GM12878 (cell line): ENCODE measurements around the gene TOX4. TPM values are rescaled to one million over a fixed set of nuclear protein-coding genes. Genes with fewer than 3 reads are reported as not detected.

Source experiments
- ATF7 ChIP-seq: fragments of 450-650 bp; IDR thresholded peaks from 2 replicates; pipeline ENCODE4 v1.6.1; 2016; ENCODE audit warnings: low read depth, mild to moderate bottlenecking
- BHLHE40 ChIP-seq, 2 experiments: fragments of 450-650 bp in 1 of 2; IDR thresholded peaks; 2 replicates each; pipeline ENCODE4 v1.6.1; 2011 to 2017; ENCODE audit warnings: low read depth in 2 of 2, borderline replicate concordance in 1 of 2, improper control_type of control experiment in 1 of 2, low read length in 1 of 2, mild to moderate bottlenecking in 1 of 2
- GABPA ChIP-seq: IDR thresholded peaks from 2 replicates; pipeline ENCODE4 v1.6.1; 2014; ENCODE audit warnings: antibody characterized with exemption, low read depth, mild to moderate bottlenecking, inconsistent platforms
- HDGF ChIP-seq: fragments of 450-650 bp; IDR thresholded peaks from 2 replicates; pipeline ENCODE4 v1.6.1; 2016; ENCODE audit warnings: antibody characterized with exemption
- JUNB ChIP-seq: IDR thresholded peaks from 2 replicates; pipeline ENCODE4 v1.6.1; 2016; ENCODE audit warnings: antibody characterized with exemption, mild to moderate bottlenecking
- JUND ChIP-seq: IDR thresholded peaks from 2 replicates; pipeline ENCODE4 v1.6.1; 2012; ENCODE audit warnings: low read depth, mild to moderate bottlenecking, low read length, improper control_type of control experiment, moderate library complexity
- KDM1A ChIP-seq: fragments of 200-600 bp; sonication (generic); IDR thresholded peaks from 2 replicates; pipeline ENCODE4 v1.6.1; 2016; ENCODE audit warnings: borderline replicate concordance
- MEF2B ChIP-seq: fragments of 450-650 bp; IDR thresholded peaks from 2 replicates; pipeline ENCODE4 v1.6.1; 2018; ENCODE audit warnings: mild to moderate bottlenecking, moderate library complexity; ENCODE audit not compliant: partially characterized antibody, poor library complexity, severe bottlenecking
- MYC ChIP-seq: IDR thresholded peaks from 2 replicates; pipeline ENCODE4 v1.6.1; 2011; ENCODE audit warnings: mild to moderate bottlenecking, low read length, moderate library complexity, inconsistent platforms; ENCODE audit not compliant: insufficient read depth, insufficient replicate concordance, insufficient read length, severe bottlenecking
- NBN ChIP-seq: fragments of 450-650 bp; IDR thresholded peaks from 2 replicates; pipeline ENCODE4 v1.6.1; 2016
- NFIC ChIP-seq: IDR thresholded peaks from 2 replicates; pipeline ENCODE4 v1.6.1; 2012; ENCODE audit warnings: low read depth, mild to moderate bottlenecking, inconsistent platforms, low read length, moderate library complexity
- NFYB ChIP-seq: IDR thresholded peaks from 2 replicates; pipeline ENCODE4 v1.6.1; 2011; ENCODE audit warnings: low read depth, mild to moderate bottlenecking, low read length, improper control_type of control experiment, moderate library complexity; ENCODE audit not compliant: insufficient read depth
- NR2F1 ChIP-seq: fragments of 450-650 bp; conservative IDR thresholded peaks from 2 replicates; pipeline ENCODE4 v1.6.1; 2017; ENCODE audit warnings: mild to moderate bottlenecking
- PAX8 ChIP-seq: fragments of 450-650 bp; IDR thresholded peaks from 2 replicates; pipeline ENCODE4 v1.6.1; 2017; ENCODE audit warnings: mild to moderate bottlenecking, moderate library complexity
- PML ChIP-seq: IDR thresholded peaks from 2 replicates; pipeline ENCODE4 v1.6.1; 2012; ENCODE audit warnings: low read length, inconsistent platforms
- POLR2AphosphoS5 ChIP-seq: IDR thresholded peaks from 2 replicates; pipeline ENCODE4 v1.6.1; 2011; ENCODE audit warnings: mild to moderate bottlenecking, low read length, inconsistent platforms
- RELA ChIP-seq: fragments of 450-650 bp; IDR thresholded peaks from 2 replicates; pipeline ENCODE4 v1.8.0; 2014; ENCODE audit warnings: borderline replicate concordance; ENCODE audit not compliant: partially characterized antibody
- RUNX3 ChIP-seq: IDR thresholded peaks from 2 replicates; pipeline ENCODE4 v1.6.1; 2012; ENCODE audit warnings: low read length, inconsistent platforms
- TCF3 ChIP-seq: IDR thresholded peaks from 2 replicates; pipeline ENCODE4 v1.6.1; 2012; ENCODE audit warnings: low read depth, mild to moderate bottlenecking, low read length, borderline replicate concordance; ENCODE audit not compliant: insufficient read depth
- ZBTB4 ChIP-seq: fragments of 450-650 bp; formaldehyde crosslinking; IDR thresholded peaks from 2 replicates; pipeline ENCODE4 v1.4.0; 2022; ENCODE audit warnings: mild to moderate bottlenecking, moderate library complexity
- ZNF207 ChIP-seq: fragments of 450-650 bp; IDR thresholded peaks from 2 replicates; pipeline ENCODE4 v1.6.1; 2014; ENCODE audit warnings: antibody characterized with exemption, mild to moderate bottlenecking, borderline replicate concordance
- polyA plus RNA-seq, 11 experiments: library from polyadenylated mRNA; depleted of rRNA in 4 of 11; unstranded in 6 of 11; stranded (reverse) in 5 of 11; fragments of >200 nt; fragmentation: Nextera tagmentation in 4 of 11; fragmentation: Illumina TruSeq in 1 of 11; extraction: Ambion mirVana in 4 of 11; extraction: Trizol in 1 of 11; gene quantifications; 1 replicate in 1 of 11; 2 replicates in 10 of 11; pipeline versions ENCODE4 v1.2.1 to v1.2.3, GENCODE V29; 2011 to 2016; ENCODE audit warnings: inconsistent platforms in 2 of 11, missing spikeins in 2 of 11, low read depth in 1 of 11
- total RNA-seq, 4 experiments: library from RNA; depleted of rRNA in 3 of 4; stranded (reverse); fragments of >200 nt in 3 of 4; fragmentation: Illumina TruSeq in 1 of 4; extraction: Trizol in 1 of 4; gene quantifications; 2 replicates each; pipeline versions ENCODE4 v1.2.1 to v1.2.3, GENCODE V29; 2013 to 2021
- TF ChIP-seq, protein P1 (sequence below): fragments of 450-650 bp; IDR thresholded peaks from 2 replicates; pipeline ENCODE4 v1.6.1; 2017; ENCODE audit warnings: mild to moderate bottlenecking, moderate library complexity
- TF ChIP-seq, protein P2 (sequence below): fragments of 450-650 bp; IDR thresholded peaks from 2 replicates; pipeline ENCODE4 v1.6.1; 2017; ENCODE audit warnings: low read depth, mild to moderate bottlenecking, moderate library complexity

Gene TOX4
- total and polyA plus RNA-seq, 10 of the 15 experiments (the other 5 are each of a cell fraction or from before 2014, with no cell fraction given) = 18.4 to 113 (median 55.2) TPM

- TF ChIP-seq, protein P1, sequence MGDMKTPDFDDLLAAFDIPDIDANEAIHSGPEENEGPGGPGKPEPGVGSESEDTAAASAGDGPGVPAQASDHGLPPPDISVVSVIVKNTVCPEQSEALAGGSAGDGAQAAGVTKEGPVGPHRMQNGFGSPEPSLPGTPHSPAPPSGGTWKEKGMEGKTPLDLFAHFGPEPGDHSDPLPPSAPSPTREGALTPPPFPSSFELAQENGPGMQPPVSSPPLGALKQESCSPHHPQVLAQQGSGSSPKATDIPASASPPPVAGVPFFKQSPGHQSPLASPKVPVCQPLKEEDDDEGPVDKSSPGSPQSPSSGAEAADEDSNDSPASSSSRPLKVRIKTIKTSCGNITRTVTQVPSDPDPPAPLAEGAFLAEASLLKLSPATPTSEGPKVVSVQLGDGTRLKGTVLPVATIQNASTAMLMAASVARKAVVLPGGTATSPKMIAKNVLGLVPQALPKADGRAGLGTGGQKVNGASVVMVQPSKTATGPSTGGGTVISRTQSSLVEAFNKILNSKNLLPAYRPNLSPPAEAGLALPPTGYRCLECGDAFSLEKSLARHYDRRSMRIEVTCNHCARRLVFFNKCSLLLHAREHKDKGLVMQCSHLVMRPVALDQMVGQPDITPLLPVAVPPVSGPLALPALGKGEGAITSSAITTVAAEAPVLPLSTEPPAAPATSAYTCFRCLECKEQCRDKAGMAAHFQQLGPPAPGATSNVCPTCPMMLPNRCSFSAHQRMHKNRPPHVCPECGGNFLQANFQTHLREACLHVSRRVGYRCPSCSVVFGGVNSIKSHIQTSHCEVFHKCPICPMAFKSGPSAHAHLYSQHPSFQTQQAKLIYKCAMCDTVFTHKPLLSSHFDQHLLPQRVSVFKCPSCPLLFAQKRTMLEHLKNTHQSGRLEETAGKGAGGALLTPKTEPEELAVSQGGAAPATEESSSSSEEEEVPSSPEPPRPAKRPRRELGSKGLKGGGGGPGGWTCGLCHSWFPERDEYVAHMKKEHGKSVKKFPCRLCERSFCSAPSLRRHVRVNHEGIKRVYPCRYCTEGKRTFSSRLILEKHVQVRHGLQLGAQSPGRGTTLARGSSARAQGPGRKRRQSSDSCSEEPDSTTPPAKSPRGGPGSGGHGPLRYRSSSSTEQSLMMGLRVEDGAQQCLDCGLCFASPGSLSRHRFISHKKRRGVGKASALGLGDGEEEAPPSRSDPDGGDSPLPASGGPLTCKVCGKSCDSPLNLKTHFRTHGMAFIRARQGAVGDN = no peak
- no peak for TF ChIP-seq POLR2AphosphoS5
- TF ChIP-seq RELA = no peak
- no peak for TF ChIP-seq MYC
- no peak for TF ChIP-seq RUNX3
- no peak for TF ChIP-seq NFIC
- TF ChIP-seq GABPA = no peak
- TF ChIP-seq ZBTB4 = no peak
- TF ChIP-seq JUNB = no peak
- peak; percentile 56; the same call in 1 of the 2 replicates for TF ChIP-seq NBN
- TF ChIP-seq KDM1A = no peak
- peak in 1 of 2 experiments; percentile 28; a peak in 1 of 4 replicates for TF ChIP-seq BHLHE40 (IDR thresholded peaks at IDR 0.05; ENCODE audit: borderline replicate concordance in 1 of 2, low read depth in 2 of 2, low read length in 1 of 2)
- TF ChIP-seq NFYB = no peak
- no peak for TF ChIP-seq ZNF207
- 0 out of 2 replicates have a peak, but pooled peaks have one; percentile 59 for TF ChIP-seq HDGF
- no peak for TF ChIP-seq NR2F1
- TF ChIP-seq JUND = no peak
- TF ChIP-seq MEF2B = peak; percentile 19
- no peak for TF ChIP-seq PML
- peak; percentile 46; the same call in 1 of the 2 replicates for TF ChIP-seq ATF7
- no peak for TF ChIP-seq TCF3
- TF ChIP-seq, protein P2, sequence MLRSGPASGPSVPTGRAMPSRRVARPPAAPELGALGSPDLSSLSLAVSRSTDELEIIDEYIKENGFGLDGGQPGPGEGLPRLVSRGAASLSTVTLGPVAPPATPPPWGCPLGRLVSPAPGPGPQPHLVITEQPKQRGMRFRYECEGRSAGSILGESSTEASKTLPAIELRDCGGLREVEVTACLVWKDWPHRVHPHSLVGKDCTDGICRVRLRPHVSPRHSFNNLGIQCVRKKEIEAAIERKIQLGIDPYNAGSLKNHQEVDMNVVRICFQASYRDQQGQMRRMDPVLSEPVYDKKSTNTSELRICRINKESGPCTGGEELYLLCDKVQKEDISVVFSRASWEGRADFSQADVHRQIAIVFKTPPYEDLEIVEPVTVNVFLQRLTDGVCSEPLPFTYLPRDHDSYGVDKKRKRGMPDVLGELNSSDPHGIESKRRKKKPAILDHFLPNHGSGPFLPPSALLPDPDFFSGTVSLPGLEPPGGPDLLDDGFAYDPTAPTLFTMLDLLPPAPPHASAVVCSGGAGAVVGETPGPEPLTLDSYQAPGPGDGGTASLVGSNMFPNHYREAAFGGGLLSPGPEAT = peak; percentile 14; the same call in 1 of the 2 replicates
- no peak for TF ChIP-seq PAX8
Observed at GRCh38 chr14:21525962-21526671, 49.1 kb downstream of the TOX4 start, which contains the start of gene SALL2 (continued).
